AG09309 (cell line): ENCODE measurements around the gene OR4B1.

ENCODE experiments used
- DNase-seq: peaks from one replicate; pipeline ENCODE4 v3.0.0-alpha.2; 2010; ENCODE audit warnings: low read depth
- H3K4me3 ChIP-seq: 2 replicates; pipeline ENCODE4 v1.5.1; 2011; ENCODE audit warnings: mild to moderate bottlenecking, low read depth, low read length, moderate library complexity; ENCODE audit not compliant: control insufficient read depth
- CTCF ChIP-seq: IDR thresholded peaks from 2 replicates; pipeline ENCODE4 v1.5.1; 2011; ENCODE audit warnings: mild to moderate bottlenecking, low read depth, low read length, inconsistent platforms; ENCODE audit not compliant: insufficient read depth, control insufficient read depth; ENCODE audit errors: missing control alignments

Gene OR4B1

GRCh38 chr11:48248902-48249301 is 32.3 kb downstream of the OR4B1 start:
- DNase-seq: no peak
- TF ChIP-seq CTCF: no peak

DNA sequence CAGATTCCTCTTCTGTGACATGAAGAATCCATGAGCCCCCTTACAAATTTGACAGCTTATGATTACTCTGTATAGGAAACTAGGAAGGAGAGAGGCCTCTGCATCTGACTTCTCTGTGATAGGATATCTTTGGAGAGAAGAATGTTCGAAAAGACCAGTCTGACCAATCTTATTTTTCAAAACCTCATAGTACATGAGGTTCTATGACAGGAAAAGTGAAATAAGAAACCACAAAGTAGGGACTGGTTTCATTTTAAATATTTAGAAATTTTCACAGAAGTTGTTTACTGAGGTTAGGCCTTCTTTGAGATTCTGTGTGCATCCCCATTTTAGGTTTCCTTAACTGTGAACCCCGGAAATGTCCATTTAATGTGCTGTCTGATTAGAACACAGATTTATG is 45.0 kb downstream of the OR4B1 start:
- DNase-seq: no peak
- H3K4me3 ChIP-seq: no peak overlapping the region
- no peak for TF ChIP-seq CTCF

More at GRCh38 chr11:48248902-48249301, 32.3 kb downstream of the OR4B1 start:
- no peak overlapping the region for H3K4me3 ChIP-seq

DNA sequence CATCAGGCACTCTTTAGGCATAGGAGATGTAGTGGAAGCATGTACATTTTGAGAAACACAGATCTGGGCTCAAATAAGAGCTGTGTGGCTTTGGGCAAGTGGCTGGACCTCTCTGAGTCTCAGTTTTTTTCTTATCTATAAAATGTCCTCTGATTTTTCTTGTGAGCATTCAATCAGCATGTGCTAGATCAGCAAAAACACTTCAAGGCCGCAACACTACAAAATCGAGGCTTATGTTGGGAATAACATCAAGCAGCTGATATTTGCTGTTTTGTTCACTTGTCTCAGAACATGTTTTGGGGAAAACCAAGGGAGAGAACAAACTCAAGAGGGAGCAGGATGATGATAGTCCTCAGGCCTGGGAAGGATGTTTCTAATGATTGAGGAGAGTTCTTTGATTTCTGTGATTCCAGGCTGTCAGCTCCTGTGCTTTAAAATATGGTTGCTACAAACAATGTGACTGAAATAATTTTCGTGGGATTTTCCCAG is 46.9 kb downstream of the OR4B1 start, which contains the start of gene OR4X1:
Gene OR4X1, plus strand, starts transcription at position 439 of the 489 bp plus-strand sequence. Its CDS starts 0 bp downstream, at position 439.
- TF ChIP-seq CTCF: no peak
- no peak for DNase-seq
- no peak within 1 kb of the TSS for H3K4me3 ChIP-seq
